GM19099 (cell line): Measurements from ENCODE around the gene DOCK4.

Experiments used
- POLR2A ChIP-seq: IDR thresholded peaks from 3 replicates; pipeline ENCODE4 v1.6.1; 2011; ENCODE audit warnings: low read depth; ENCODE audit not compliant: insufficient read length; ENCODE audit errors: extremely low read depth

Gene DOCK4

DNA sequence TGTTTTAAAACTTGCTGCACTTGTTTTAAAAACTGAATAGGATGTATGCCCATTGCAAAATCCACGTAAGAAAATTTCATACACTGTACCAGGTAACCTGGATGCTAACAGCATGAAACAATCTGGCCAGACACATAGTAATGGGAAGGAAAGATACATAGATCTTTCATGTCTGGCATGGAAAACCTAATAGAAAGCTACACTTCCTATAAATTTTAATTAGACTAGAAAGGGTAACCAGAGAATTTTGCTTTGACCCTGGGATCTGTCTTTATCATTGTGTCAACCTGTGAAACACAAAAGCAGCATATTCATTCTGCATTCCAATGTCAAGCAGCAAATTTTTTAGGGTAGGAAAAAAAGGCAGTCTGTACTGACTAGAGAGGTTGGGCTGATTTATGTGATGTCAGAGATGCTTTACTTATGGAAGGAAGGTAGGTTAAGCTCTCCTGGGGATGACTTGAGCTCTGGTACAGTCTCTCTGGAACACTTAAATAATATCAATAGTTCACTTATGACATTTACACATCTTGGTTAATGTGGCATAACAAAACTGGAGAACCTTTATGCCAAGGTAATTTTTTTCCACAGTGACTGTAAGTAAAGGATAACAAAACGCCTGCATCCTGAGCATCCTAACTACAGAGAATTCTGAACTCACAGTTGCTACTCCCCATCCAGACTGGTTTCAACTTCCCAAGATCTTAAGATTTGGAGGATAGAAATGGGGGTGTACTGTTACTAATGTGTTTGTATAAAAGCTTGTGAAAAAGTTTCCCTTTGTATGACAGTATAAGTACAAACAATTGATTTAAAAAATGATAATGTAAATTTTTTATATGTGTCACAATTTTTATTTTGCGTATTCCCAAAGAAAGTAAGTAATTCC is 44.7 kb downstream of the DOCK4 start:
- TF ChIP-seq POLR2A, result no peak

DNA sequence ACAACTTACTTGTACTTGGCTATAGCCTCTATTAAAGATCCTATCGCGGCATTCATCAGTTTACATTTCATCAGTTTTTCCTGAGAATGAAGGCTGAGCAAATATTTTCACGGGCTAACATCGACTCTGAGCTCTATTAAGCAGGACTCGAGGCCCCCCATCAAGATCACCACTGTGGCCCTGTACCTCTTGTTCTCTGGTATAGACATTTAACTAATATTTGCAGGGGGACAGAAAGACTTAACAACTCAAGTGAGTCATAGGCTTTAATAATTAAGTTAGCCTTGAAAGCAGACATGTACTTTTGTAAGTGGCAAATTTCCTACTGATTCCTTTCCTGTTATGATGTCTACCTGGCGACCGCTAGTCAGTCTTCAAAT is 45.4 kb downstream of the DOCK4 start:
- no peak for TF ChIP-seq POLR2A

- no peak for TF ChIP-seq POLR2A
Measured at GRCh38 chr7:112160130-112160770, 45.9 kb downstream of the DOCK4 start.

DNA sequence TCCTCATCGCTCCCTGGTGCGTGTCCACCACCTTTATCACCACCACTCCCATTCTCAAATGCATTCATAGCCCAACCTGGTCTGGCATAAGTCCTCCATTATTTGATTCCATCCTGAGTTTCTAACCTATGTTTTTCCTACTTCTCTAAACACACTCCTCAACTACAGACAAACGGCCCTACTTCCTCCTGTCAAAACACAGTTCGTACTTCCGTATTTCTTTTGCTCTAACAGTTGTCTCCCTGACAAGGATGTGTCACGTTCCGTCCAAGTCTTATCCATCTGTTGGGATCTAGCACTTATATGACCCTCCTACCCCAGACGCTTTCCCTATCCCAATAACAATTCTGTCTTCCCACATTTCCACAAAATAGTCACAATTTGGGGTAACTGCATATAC is 46.8 kb downstream of the DOCK4 start:
- TF ChIP-seq POLR2A, result no peak

- TF ChIP-seq POLR2A, result no peak
Measured at GRCh38 chr7:112157072-112157471, 49.1 kb downstream of the DOCK4 start.

DNA sequence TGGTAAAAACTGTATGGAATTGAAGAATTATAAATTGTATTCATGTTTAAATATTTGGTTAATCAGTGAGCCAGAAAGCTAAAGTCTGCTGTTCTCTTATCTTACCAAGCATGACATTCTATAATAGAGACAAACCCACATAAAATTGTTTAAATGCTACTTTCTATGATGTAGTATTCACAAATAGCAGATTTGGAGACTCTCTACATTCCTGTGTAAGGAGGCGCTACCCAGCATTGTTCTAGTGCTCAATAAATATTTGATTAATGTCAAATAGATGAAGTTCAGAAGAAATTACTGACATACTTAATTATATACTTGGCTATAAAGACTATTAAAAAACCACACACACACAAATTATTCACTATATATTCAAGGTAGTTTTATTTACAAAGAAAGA is 49.8 kb downstream of the DOCK4 start:
- no peak for TF ChIP-seq POLR2A

DNA sequence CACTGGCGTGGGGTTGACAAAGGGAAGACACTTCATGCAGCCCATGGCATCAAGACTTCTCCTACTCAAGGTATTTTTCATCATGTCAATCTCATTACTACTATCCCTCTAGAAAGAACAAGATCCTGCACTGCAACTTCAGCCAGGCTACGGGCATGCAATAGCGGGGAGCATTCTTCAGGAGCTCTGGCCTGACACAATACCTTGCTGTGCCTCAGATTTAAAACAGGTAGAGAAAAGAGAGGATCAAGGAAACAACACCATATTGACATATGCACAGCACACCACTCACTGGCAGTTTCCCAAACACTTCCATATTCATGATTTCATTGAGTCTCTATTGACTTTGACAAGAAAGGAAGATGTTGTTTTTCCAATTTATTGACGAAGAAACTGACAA is 51.5 kb downstream of the DOCK4 start:
- TF ChIP-seq POLR2A, result no peak

DNA sequence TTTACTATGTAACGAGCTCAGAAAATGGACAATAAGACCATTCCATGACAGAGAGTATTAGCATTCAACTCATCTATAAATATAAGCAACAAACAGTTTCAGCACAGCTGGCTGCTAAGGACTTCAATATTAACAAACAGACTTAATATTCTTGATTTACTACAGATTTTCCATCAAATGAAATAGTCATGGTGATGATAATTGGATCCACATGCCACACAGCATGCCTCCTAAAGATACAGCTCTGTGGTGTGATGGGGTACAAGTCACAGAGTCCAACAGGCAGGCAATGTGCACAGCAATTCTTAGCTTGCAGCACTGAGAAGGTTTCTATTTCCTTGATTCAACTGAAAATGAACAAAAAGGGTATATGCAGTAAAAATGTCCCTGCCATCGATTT is 54.0 kb downstream of the DOCK4 start:
- TF ChIP-seq POLR2A, result no peak

DNA sequence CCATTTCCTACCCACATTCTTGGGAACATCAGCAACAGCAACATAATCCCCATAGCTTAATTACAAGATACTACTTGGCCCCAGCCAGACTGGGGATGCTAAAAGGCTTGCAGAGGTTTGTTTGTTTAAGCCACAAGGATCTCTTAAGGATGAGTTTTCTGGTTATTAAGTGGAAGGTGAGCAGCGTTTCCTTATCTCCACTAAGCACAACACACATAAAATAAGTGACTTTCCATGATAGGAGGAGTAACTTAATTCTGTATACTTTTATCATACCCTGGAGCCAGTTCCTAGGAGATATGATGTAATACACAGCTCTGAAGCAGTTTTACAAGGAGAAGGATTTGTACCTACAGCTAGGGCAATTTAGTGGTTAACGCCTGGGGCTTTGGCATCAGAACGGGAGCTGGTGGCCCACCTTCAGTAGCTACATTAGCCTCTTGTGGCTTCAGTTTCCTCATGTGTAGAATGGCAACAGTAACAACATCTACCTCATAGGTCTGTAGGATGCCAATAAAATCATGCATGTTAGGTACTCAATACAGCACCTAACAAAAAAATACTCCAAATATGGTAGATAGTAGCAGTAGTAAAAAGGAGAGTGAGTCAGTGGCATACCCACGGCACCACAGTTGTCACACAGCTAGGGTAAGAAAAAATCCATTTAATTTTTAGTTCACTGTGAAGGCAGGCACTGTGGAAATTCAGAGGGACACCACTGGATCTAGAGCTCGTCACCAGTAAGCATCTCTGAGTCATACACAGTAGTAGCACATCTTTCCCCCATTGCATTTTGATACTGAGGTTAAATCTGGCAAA is 55.2 kb downstream of the DOCK4 start:
- TF ChIP-seq POLR2A, result no peak

- no peak for TF ChIP-seq POLR2A
Measured at GRCh38 chr7:112149734-112150133, 56.5 kb downstream of the DOCK4 start.

GRCh38 chr7:112147793-112148361 is 58.3 kb downstream of the DOCK4 start:
- TF ChIP-seq POLR2A, result no peak

DNA sequence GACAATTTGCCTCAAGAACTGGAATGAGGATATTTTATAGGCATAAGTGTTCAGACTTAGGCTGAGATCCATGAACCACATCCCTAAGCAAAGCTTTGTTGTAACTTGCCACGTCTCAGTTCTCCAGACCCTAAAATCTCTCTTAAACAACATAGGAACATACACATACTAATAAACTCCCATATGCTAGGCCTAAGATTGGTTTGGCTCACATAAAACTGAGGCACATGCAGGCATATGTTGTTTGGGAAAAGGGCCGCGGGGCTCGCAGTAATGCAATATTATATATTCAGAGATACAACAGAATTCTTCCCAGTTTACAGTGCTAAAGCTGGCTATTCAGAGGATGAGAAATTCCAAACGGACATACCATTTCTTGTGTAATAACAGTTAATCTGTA is 61.0 kb downstream of the DOCK4 start:
- TF ChIP-seq POLR2A, result no peak

- no peak for TF ChIP-seq POLR2A
Measured at GRCh38 chr7:112144284-112145059, 61.7 kb downstream of the DOCK4 start.

- no peak for TF ChIP-seq POLR2A
Measured at GRCh38 chr7:112143582-112143981, 62.6 kb downstream of the DOCK4 start.

DNA sequence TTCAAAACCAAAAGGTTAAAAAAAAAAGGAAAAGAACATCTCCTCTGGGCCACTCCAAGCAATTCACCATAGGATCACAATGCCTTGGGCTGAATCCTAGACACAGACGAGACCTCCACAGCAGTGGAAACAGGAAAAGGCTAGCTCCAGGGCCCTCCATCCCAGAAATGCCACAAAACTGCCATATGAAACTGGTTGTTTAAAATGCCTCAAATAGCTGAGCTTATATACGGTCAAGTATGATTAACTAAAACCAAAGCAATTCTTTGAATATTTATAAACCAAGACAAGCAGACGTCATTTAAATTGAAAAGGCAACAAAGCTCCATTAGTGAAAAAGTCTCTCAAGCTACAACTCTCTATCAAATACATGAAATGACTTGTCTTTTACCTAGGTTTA is 63.1 kb downstream of the DOCK4 start:
- no peak for TF ChIP-seq POLR2A

GRCh38 chr7:112140600-112140999 is 65.6 kb downstream of the DOCK4 start:
- TF ChIP-seq POLR2A, result no peak
